Kidney (tissue), 14 donors: ENCODE measurements around the gene CXCR1. TPM values are rescaled to one million over a fixed set of nuclear protein-coding genes. Genes with fewer than 3 reads are reported as not detected.

ENCODE experiments used
- DNase-seq, 5 donors: peaks; one replicate each; pipeline ENCODE4 v3.0.0-alpha.2; 2013 to 2020
- FAIRE-seq: peaks from 2 replicates; lab custom pipeline; 2012; peaks lifted over from hg19 to GRCh38; lab: Jason Lieb, UNC
- H3K27ac ChIP-seq, 2 donors: one replicate each; pipeline ENCODE4 v1.7.0; 2013; ENCODE audit warnings: low read depth in 2 of 2, low read length in 2 of 2, inconsistent platforms in 1 of 2
- H3K27me3 ChIP-seq: one replicate; pipeline ENCODE4 v1.7.1; 2013; ENCODE audit warnings: low read length, inconsistent platforms; ENCODE audit not compliant: control insufficient read depth, insufficient read depth
- H3K36me3 ChIP-seq, 3 donors: one replicate each; pipeline versions ENCODE4 v1.7.0 to v1.7.1; 2013; ENCODE audit warnings: low read length in 3 of 3, control low read depth in 1 of 3, inconsistent platforms in 1 of 3; ENCODE audit not compliant: insufficient read depth in 3 of 3, control insufficient read depth in 2 of 3
- H3K4me1 ChIP-seq, 3 donors: one replicate each; pipeline versions ENCODE4 v1.7.0 to v1.7.1; 2013; ENCODE audit warnings: low read length in 3 of 3, inconsistent platforms in 1 of 3, low read depth in 1 of 3; ENCODE audit not compliant: control insufficient read depth in 2 of 3, insufficient read depth in 2 of 3
- H3K4me3 ChIP-seq, 3 donors: one replicate each; pipeline versions ENCODE4 v1.7.0 to v1.8.1; 2013; ENCODE audit warnings: low read length in 3 of 3, control low read depth in 1 of 3, inconsistent platforms in 1 of 3
- H3K9ac ChIP-seq, 3 donors: one replicate each; pipeline versions ENCODE4 v1.7.0 to v1.7.1; 2013; ENCODE audit warnings: low read length in 3 of 3, control low read depth in 1 of 3, inconsistent platforms in 1 of 3
- H3K9me3 ChIP-seq, 3 donors: one replicate each; pipeline versions ENCODE4 v1.7.0 to v1.7.1; 2013; ENCODE audit warnings: low read length in 3 of 3, control low read depth in 1 of 3, inconsistent platforms in 1 of 3; ENCODE audit not compliant: control insufficient read depth in 2 of 3, insufficient read depth in 1 of 3
- intact Hi-C: fragments of 100-400 bp; cut with DNase I; formaldehyde crosslinking; loops from one replicate; pipeline ENCODE4 v1.11.1; 2022
- polyA plus RNA-seq: library from polyadenylated mRNA; stranded (reverse); fragments of 350-450 nt; fragmentation: Illumina TruSeq; extraction: RNeasy Lipid Tissue Mini Kit (QIAGEN cat#74804); gene quantifications from one replicate; pipeline ENCODE4 v1.2.3, GENCODE V29; 2014; ENCODE audit warnings: low read depth, low replicate concordance; ENCODE audit not compliant: insufficient read depth
- total RNA-seq: library from RNA; stranded (reverse); fragmentation: NEBNext Ultra II Directional; extraction: Animal tissue kit (Norgen Biotek cat#: 25700); gene quantifications from one replicate; pipeline ENCODE4 v1.2.1, GENCODE V29; 2021
- TF ChIP-seq, protein P1 (sequence below): IDR thresholded peaks from 3 replicates; pipeline ENCODE4 v1.5.1; 2012; ENCODE audit warnings: mild to moderate bottlenecking, moderate library complexity, borderline replicate concordance; ENCODE audit not compliant: insufficient read depth; ENCODE audit errors: extremely low read depth
- donor health status: control.
- donor health status: control.
- donor health status: control.
- donor health status: control.
- donor health status: control.
- donor health status: DM: yes; HTN: yes; CAD: no.
- donor health status: Normal renal cell carcinoma (clear cell type).

The CXCR1 gene
- total and polyA plus RNA-seq, 2 donors from 2014 or later, result 0.09 TPM; not detected in 1

DNA sequence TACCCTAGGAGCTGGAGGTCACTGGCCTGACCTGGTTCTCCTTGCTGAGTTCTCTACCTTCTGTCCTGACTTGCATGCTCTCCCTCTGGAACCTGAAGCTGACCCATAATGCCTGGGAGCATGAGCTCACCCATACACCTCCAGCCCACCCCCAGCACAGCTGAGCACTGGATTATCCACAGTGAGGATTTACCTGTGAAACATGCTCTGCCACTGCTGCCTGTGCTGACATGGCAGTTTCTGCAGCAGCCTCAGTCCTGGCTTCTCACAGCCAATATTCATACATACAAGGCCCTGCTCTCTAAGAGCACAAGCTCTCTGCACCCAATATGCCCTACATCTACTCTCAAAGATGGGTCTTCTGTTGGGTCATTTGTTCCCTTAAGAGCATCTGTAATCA is 35.9 kb downstream of the CXCR1 start:
- no peaks in the 10 kb centered on the region for H3K36me3 ChIP-seq
- H3K9ac ChIP-seq, result no peak overlapping the region
- TF ChIP-seq, protein P1, sequence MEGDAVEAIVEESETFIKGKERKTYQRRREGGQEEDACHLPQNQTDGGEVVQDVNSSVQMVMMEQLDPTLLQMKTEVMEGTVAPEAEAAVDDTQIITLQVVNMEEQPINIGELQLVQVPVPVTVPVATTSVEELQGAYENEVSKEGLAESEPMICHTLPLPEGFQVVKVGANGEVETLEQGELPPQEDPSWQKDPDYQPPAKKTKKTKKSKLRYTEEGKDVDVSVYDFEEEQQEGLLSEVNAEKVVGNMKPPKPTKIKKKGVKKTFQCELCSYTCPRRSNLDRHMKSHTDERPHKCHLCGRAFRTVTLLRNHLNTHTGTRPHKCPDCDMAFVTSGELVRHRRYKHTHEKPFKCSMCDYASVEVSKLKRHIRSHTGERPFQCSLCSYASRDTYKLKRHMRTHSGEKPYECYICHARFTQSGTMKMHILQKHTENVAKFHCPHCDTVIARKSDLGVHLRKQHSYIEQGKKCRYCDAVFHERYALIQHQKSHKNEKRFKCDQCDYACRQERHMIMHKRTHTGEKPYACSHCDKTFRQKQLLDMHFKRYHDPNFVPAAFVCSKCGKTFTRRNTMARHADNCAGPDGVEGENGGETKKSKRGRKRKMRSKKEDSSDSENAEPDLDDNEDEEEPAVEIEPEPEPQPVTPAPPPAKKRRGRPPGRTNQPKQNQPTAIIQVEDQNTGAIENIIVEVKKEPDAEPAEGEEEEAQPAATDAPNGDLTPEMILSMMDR, result no peak
- intact Hi-C loops, result no loop called here
- H3K4me1 ChIP-seq, result no peaks in the 10 kb centered on the region
- H3K4me3 ChIP-seq, result no peak overlapping the region
- FAIRE-seq (no peak), DNase-seq (no peak)
- no peaks in the 10 kb centered on the region for H3K9me3 ChIP-seq
- no peaks in the 10 kb centered on the region for H3K27me3 ChIP-seq
- H3K27ac ChIP-seq, result no peak overlapping the region

DNA sequence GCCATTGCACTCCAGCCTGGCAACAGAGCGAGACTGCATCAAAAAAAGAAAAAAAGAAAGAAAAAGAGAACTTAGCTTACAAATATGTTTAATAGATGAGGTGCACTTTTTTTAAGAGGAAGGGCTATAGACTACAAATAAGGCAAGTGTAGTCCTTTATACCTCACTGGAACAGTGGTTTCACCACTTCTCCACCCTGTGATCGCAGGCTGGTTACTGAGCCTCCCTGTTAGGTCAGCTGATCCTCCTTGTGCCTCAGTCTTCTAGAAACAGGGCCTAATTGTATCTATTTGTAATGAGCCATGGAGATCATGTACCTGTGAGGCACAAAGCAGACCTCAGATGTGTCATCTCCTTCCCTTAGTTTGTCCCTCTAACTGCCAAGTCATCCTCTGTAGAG is 36.4 kb downstream of the CXCR1 start:
- no peak overlapping the region for H3K27ac ChIP-seq
- no peak for FAIRE-seq

DNA sequence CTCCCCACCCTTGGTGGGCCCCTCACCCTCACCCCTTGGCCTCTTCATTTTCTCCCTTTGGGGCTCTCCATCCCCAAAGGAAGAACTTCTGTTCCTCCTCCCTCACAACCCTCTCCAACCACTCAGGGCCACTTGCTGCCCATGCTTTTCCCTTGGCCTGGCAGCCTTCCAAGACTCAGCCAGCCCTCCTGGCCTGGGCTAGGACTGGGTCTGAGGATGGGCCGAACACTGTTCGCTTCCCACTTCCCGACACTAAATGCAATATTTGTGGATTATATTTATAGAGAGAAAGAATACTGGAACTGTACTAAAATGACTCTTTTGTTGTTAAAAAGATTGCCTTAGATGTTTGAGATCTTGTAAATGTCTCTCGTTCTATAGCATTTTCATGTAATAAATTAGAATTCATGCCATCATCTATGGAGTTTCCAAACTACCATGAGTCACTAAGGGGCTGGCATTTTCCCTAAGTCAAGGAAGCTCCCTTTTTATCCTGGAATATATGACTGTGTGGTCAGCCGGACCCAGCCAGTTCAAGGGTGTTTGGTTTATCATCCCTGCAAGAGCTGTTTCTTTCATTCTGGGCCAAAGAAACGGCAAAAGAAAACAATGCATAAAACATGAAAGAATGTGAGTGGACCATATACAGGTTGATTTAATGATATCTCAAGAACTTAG is 37.2 kb downstream of the CXCR1 start:
- no peak overlapping the region for H3K4me3 ChIP-seq
- TF ChIP-seq, protein P1, result no peak
- no peaks in the 10 kb centered on the region for H3K27me3 ChIP-seq
- H3K9me3 ChIP-seq, result no peaks in the 10 kb centered on the region
- H3K9ac ChIP-seq, result no peak overlapping the region
- DNase-seq (peak in 1 of 5 donors; percentile 6), FAIRE-seq (no peak)
- intact Hi-C loops, result no loop called here
- H3K27ac ChIP-seq, result no peak overlapping the region
- no peaks in the 10 kb centered on the region for H3K36me3 ChIP-seq
- H3K4me1 ChIP-seq, result no peaks in the 10 kb centered on the region

More for the DNA sequence above, 36.4 kb downstream of the CXCR1 start:
- intact Hi-C loops, result no loop called here
- no peak overlapping the region for H3K4me3 ChIP-seq
- no peaks in the 10 kb centered on the region for H3K9me3 ChIP-seq
- no peaks in the 10 kb centered on the region for H3K36me3 ChIP-seq
- no peak overlapping the region for H3K9ac ChIP-seq
- no peaks in the 10 kb centered on the region for H3K4me1 ChIP-seq
- H3K27me3 ChIP-seq, result no peaks in the 10 kb centered on the region
- no peak for DNase-seq
- TF ChIP-seq, protein P1, result no peak
